ENCODE data around the gene GRM2. TPM values are rescaled to one million over a fixed set of nuclear protein-coding genes. Genes with fewer than 3 reads are reported as not detected.

The GRM2 gene
- total and polyA plus RNA-seq, 2 experiments from 2014 or later = 1.1 TPM; not detected in 1

GRCh38 chr3:51729042-51729633 is 22.3 kb downstream of the GRM2 start:
- no peak overlapping the region for H3K4me3 ChIP-seq
- H3F3A ChIP-seq (ENCODE audit: insufficient read depth) = no peaks in the 10 kb centered on the region
- in situ Hi-C loops (cut with MboI) = no loop called here
- H3K79me2 ChIP-seq (ENCODE audit: insufficient read depth) = no peaks in the 10 kb centered on the region
- peaks cover 9% of the 10 kb centered on the region; the same call in 1 of the 2 replicates for H3K27me3 ChIP-seq (replicated peaks; ENCODE audit: insufficient read depth)
- no peak overlapping the region for H3K27ac ChIP-seq
- no peak for DNase-seq
- H3K9me2 ChIP-seq (ENCODE audit: insufficient read depth) = no peaks in the 10 kb centered on the region
- no peak for TF ChIP-seq EZH2phosphoT487 (IDR thresholded peaks at IDR 0.05; ENCODE audit: insufficient read depth, low read depth)
- TF ChIP-seq EZH2 (IDR thresholded peaks at IDR 0.05; ENCODE audit: insufficient read depth, poor library complexity, severe bottlenecking) = no peak
- no peaks in the 10 kb centered on the region for H4K20me1 ChIP-seq (ENCODE audit: insufficient read depth)
- H3K4me1 ChIP-seq (ENCODE audit: insufficient read depth) = 0 out of 2 replicates have a peak, but pooled peaks cover 7% of the 10 kb centered on the region
- H3K9me3 ChIP-seq (ENCODE audit: low read depth) = no peaks in the 10 kb centered on the region
- H3K9ac ChIP-seq = no peak overlapping the region
- H3K36me3 ChIP-seq (ENCODE audit: low read depth) = no peaks in the 10 kb centered on the region
- H3K4me2 ChIP-seq (ENCODE audit: unreplicated experiment) = no peak overlapping the region
- H2AFZ ChIP-seq = no peak overlapping the region

- TF ChIP-seq EZH2phosphoT487 (IDR thresholded peaks at IDR 0.05; ENCODE audit: insufficient read depth, low read depth) = no peak
- TF ChIP-seq EZH2 (IDR thresholded peaks at IDR 0.05; ENCODE audit: insufficient read depth, poor library complexity, severe bottlenecking) = no peak
- no peaks in the 10 kb centered on the region for H3K9me2 ChIP-seq (ENCODE audit: insufficient read depth)
- 69 to 73% methylated on average over 4 of the region's 4 CpGs for WGBS, 2 experiments (ENCODE audit: low coverage in 1 of 2, low lambda C conversion rate in 2 of 2, missing lambda C conversion rate in 2 of 2)
- no peaks in the 10 kb centered on the region for H3K9me3 ChIP-seq (ENCODE audit: low read depth)
- in situ Hi-C loops (cut with MboI) = no loop called here
- H3K79me2 ChIP-seq (ENCODE audit: insufficient read depth) = no peaks in the 10 kb centered on the region
- H3F3A ChIP-seq (ENCODE audit: insufficient read depth) = no peaks in the 10 kb centered on the region
- DNase-seq = no peak
- H3K4me1 ChIP-seq (ENCODE audit: insufficient read depth) = 0 out of 2 replicates have a peak, but pooled peaks cover 7% of the 10 kb centered on the region
- no peak overlapping the region for H3K9ac ChIP-seq
- H3K27ac ChIP-seq = no peak overlapping the region
- no peaks in the 10 kb centered on the region for H3K36me3 ChIP-seq (ENCODE audit: low read depth)
- H3K27me3 ChIP-seq (replicated peaks; ENCODE audit: insufficient read depth) = peaks cover 18% of the 10 kb centered on the region
- H3K4me3 ChIP-seq = no peak overlapping the region
- H4K20me1 ChIP-seq (ENCODE audit: insufficient read depth) = no peaks in the 10 kb centered on the region
- H2AFZ ChIP-seq = no peak overlapping the region
- H3K4me2 ChIP-seq (ENCODE audit: unreplicated experiment) = no peak overlapping the region
Measured at GRCh38 chr3:51733859-51734571, 27.1 kb downstream of the GRM2 start.

GRCh38 chr3:51734572-51734907 is 27.7 kb downstream of the GRM2 start:
- Histone ChIP-seq H3K9ac (no peak overlapping the region), H3K9me3 (ENCODE audit: low read depth) (no peaks in the 10 kb centered on the region), H3K4me3 (no peak overlapping the region), H4K20me1 (ENCODE audit: insufficient read depth) (no peaks in the 10 kb centered on the region), H3K27ac (no peak overlapping the region), H3K27me3 (replicated peaks; ENCODE audit: insufficient read depth) (peaks cover 21% of the 10 kb centered on the region), H3K79me2 (ENCODE audit: insufficient read depth) (no peaks in the 10 kb centered on the region), H3K4me1 (ENCODE audit: insufficient read depth) (0 out of 2 replicates have a peak, but pooled peaks cover 1% of the 10 kb centered on the region), H2AFZ (no peak overlapping the region), H3K36me3 (ENCODE audit: low read depth) (no peaks in the 10 kb centered on the region), H3F3A (ENCODE audit: insufficient read depth) (no peaks in the 10 kb centered on the region), H3K9me2 (ENCODE audit: insufficient read depth) (no peaks in the 10 kb centered on the region), H3K4me2 (ENCODE audit: unreplicated experiment) (no peak overlapping the region)
- 11 to 14% methylated on average over 3 of the region's 3 CpGs for WGBS, 2 experiments (ENCODE audit: low coverage in 1 of 2, low lambda C conversion rate in 2 of 2, missing lambda C conversion rate in 2 of 2)
- no peak for DNase-seq
- in situ Hi-C loops (cut with MboI) = no loop called here
- TF ChIP-seq EZH2phosphoT487 (IDR thresholded peaks at IDR 0.05; ENCODE audit: insufficient read depth, low read depth) = no peak
- no peak for TF ChIP-seq EZH2 (IDR thresholded peaks at IDR 0.05; ENCODE audit: insufficient read depth, poor library complexity, severe bottlenecking)

GRCh38 chr3:51735039-51735438 is 28.2 kb downstream of the GRM2 start:
- Histone ChIP-seq H3K36me3 (ENCODE audit: low read depth) (no peaks in the 10 kb centered on the region), H2AFZ (no peak overlapping the region), H3K79me2 (ENCODE audit: insufficient read depth) (no peaks in the 10 kb centered on the region), H3K4me1 (ENCODE audit: insufficient read depth) (no peaks in the 10 kb centered on the region), H3K27me3 (replicated peaks; ENCODE audit: insufficient read depth) (peaks cover 25% of the 10 kb centered on the region), H3K9me3 (ENCODE audit: low read depth) (no peaks in the 10 kb centered on the region), H3K27ac (no peak overlapping the region), H3K4me2 (ENCODE audit: unreplicated experiment) (no peak overlapping the region), H3K9ac (no peak overlapping the region), H4K20me1 (ENCODE audit: insufficient read depth) (no peaks in the 10 kb centered on the region), H3F3A (ENCODE audit: insufficient read depth) (no peaks in the 10 kb centered on the region), H3K4me3 (no peak overlapping the region), H3K9me2 (ENCODE audit: insufficient read depth) (no peaks in the 10 kb centered on the region)
- in situ Hi-C loops (cut with MboI) = no loop called here
- TF ChIP-seq EZH2phosphoT487 (IDR thresholded peaks at IDR 0.05; ENCODE audit: insufficient read depth, low read depth) = no peak
- 27 to 38% methylated on average over 3 of the region's 3 CpGs for WGBS, 2 experiments (ENCODE audit: low coverage in 1 of 2, low lambda C conversion rate in 2 of 2, missing lambda C conversion rate in 2 of 2)
- no peak for DNase-seq

Measured in GM23248 (cell line).